Esophagus squamous epithelium (tissue), 4 donors: ENCODE results near the gene FCHSD2.

Experiments used
- POLR2A ChIP-seq, 4 donors: fragments of 450-650 bp; IDR thresholded peaks; one replicate each; pipeline ENCODE4 v1.6.1; 2017; ENCODE audit warnings: antibody characterized with exemption in 4 of 4, mild to moderate bottlenecking in 4 of 4, moderate library complexity in 3 of 4
- TF ChIP-seq, protein P1 (sequence below), 6 experiments: fragments of 450-650 bp in 4 of 6; fragments of 200-600 bp in 2 of 6; sonication (generic) in 2 of 6; IDR thresholded peaks; one replicate each; pipeline ENCODE4 v1.5.1; 2016 to 2019; ENCODE audit warnings: antibody characterized with exemption in 6 of 6, mild to moderate bottlenecking in 4 of 6, moderate library complexity in 4 of 6

DNA sequence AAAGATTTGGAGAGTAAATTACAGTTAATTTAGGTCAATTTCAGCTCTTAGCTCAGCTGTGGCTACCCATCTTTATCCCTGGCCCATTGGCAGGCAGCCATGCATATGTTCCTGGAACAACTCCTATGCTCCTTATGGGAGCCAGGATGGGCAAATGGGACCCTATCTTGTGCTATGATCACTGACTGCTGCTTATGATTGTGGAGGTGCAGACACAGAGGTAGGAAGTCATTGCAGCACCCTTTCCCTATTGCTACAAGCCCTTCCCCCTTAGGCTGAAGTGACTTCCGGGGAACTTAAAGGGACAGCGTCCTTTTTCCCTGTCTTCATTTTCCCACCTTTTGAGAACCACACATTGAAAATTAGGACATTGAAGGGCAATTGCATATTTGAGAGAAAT lies 112.7 kb downstream of the FCHSD2 start:
- TF ChIP-seq, protein P1, sequence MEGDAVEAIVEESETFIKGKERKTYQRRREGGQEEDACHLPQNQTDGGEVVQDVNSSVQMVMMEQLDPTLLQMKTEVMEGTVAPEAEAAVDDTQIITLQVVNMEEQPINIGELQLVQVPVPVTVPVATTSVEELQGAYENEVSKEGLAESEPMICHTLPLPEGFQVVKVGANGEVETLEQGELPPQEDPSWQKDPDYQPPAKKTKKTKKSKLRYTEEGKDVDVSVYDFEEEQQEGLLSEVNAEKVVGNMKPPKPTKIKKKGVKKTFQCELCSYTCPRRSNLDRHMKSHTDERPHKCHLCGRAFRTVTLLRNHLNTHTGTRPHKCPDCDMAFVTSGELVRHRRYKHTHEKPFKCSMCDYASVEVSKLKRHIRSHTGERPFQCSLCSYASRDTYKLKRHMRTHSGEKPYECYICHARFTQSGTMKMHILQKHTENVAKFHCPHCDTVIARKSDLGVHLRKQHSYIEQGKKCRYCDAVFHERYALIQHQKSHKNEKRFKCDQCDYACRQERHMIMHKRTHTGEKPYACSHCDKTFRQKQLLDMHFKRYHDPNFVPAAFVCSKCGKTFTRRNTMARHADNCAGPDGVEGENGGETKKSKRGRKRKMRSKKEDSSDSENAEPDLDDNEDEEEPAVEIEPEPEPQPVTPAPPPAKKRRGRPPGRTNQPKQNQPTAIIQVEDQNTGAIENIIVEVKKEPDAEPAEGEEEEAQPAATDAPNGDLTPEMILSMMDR (IDR thresholded peaks at IDR 0.05) = no peak
- TF ChIP-seq POLR2A (IDR thresholded peaks at IDR 0.05) = no peak
